Liver (tissue), 9 donors: ENCODE results near the gene CCDC178. TPM values are rescaled to one million over a fixed set of nuclear protein-coding genes. Genes with fewer than 3 reads are reported as not detected.

Experiments
- DNase-seq: peaks from one replicate; pipeline ENCODE4 v3.0.0-alpha.2; 2017; ENCODE audit warnings: low spot score
- H3K27ac ChIP-seq, 2 donors: one replicate each; pipeline ENCODE4 v1.7.0; 2013; ENCODE audit warnings: inconsistent platforms in 2 of 2, low read length in 2 of 2, control low read depth in 1 of 2, low read depth in 1 of 2, mild to moderate bottlenecking in 1 of 2
- H3K27me3 ChIP-seq, 4 donors: one replicate each; pipeline versions ENCODE4 v1.6.1 to v1.7.0; 2013; ENCODE audit warnings: low read length in 3 of 4, inconsistent platforms in 1 of 4, mild to moderate bottlenecking in 1 of 4, moderate library complexity in 1 of 4; ENCODE audit not compliant: control insufficient read depth in 4 of 4, insufficient read depth in 4 of 4
- H3K36me3 ChIP-seq, 4 donors: one replicate each; pipeline versions ENCODE4 v1.6.1 to v1.7.0; 2013; ENCODE audit warnings: low read length in 3 of 4, mild to moderate bottlenecking in 3 of 4, low read depth in 1 of 4, moderate library complexity in 1 of 4; ENCODE audit not compliant: control insufficient read depth in 4 of 4, insufficient read depth in 3 of 4
- H3K4me1 ChIP-seq, 4 donors: one replicate each; pipeline versions ENCODE4 v1.6.1 to v1.7.0; 2013; ENCODE audit warnings: low read length in 3 of 4, mild to moderate bottlenecking in 3 of 4, moderate library complexity in 1 of 4; ENCODE audit not compliant: control insufficient read depth in 4 of 4, insufficient read depth in 4 of 4
- H3K4me3 ChIP-seq, 3 donors: one replicate each; pipeline versions ENCODE4 v1.6.1 to v1.7.0; 2013; ENCODE audit warnings: low read length in 3 of 3, control low read depth in 1 of 3, low read depth in 1 of 3, mild to moderate bottlenecking in 1 of 3
- H3K9ac ChIP-seq, 2 donors: one replicate each; pipeline ENCODE4 v1.7.0; 2013; ENCODE audit warnings: low read length in 2 of 2, mild to moderate bottlenecking in 2 of 2, moderate library complexity in 2 of 2, control low read depth in 1 of 2, low read depth in 1 of 2
- H3K9me3 ChIP-seq, 4 donors: one replicate each; pipeline versions ENCODE4 v1.6.1 to v1.7.0; 2013; ENCODE audit warnings: low read length in 3 of 4; ENCODE audit not compliant: control insufficient read depth in 4 of 4
- ATF3 ChIP-seq: IDR thresholded peaks from 2 replicates; pipeline ENCODE4 v1.6.1; 2016; ENCODE audit warnings: antibody characterized with exemption
- EGR1 ChIP-seq, 2 donors: IDR thresholded peaks; 2 replicates each; pipeline ENCODE4 v1.6.1; 2016 to 2018; ENCODE audit warnings: antibody characterized with exemption in 2 of 2, low read depth in 2 of 2
- FOXA1 ChIP-seq: IDR thresholded peaks from 2 replicates; pipeline ENCODE4 v1.6.1; 2016; ENCODE audit warnings: antibody characterized with exemption
- FOXA2 ChIP-seq: IDR thresholded peaks from 2 replicates; pipeline ENCODE4 v1.6.1; 2016; ENCODE audit warnings: antibody characterized with exemption
- GABPA ChIP-seq, 2 donors: IDR thresholded peaks in 1 of 2; conservative IDR thresholded peaks in 1 of 2; 2 replicates each; pipeline ENCODE4 v1.6.1; 2016; ENCODE audit warnings: antibody characterized with exemption in 2 of 2, mild to moderate bottlenecking in 1 of 2, moderate library complexity in 1 of 2
- HNF4A ChIP-seq, 2 donors: conservative IDR thresholded peaks; 2 replicates each; pipeline ENCODE4 v1.6.1; 2016; ENCODE audit warnings: antibody characterized with exemption in 2 of 2, mild to moderate bottlenecking in 2 of 2
- HNF4G ChIP-seq: IDR thresholded peaks from 2 replicates; pipeline ENCODE4 v1.6.1; 2016; ENCODE audit warnings: antibody characterized with exemption
- JUND ChIP-seq, 2 donors: IDR thresholded peaks; 2 replicates each; pipeline ENCODE4 v1.6.1; 2016; ENCODE audit warnings: antibody characterized with exemption in 2 of 2
- NR2F2 ChIP-seq: IDR thresholded peaks from 2 replicates; pipeline ENCODE4 v1.6.1; 2016; ENCODE audit warnings: antibody characterized with exemption
- RAD21 ChIP-seq, 2 donors: IDR thresholded peaks; 2 replicates each; pipeline ENCODE4 v1.6.1; 2016; ENCODE audit warnings: antibody characterized with exemption in 2 of 2, mild to moderate bottlenecking in 2 of 2
- RXRA ChIP-seq, 2 donors: IDR thresholded peaks; 2 replicates each; pipeline ENCODE4 v1.6.1; 2017 to 2018; ENCODE audit warnings: antibody characterized with exemption in 2 of 2, mild to moderate bottlenecking in 1 of 2
- SP1 ChIP-seq: IDR thresholded peaks from 2 replicates; pipeline ENCODE4 v1.6.1; 2018; ENCODE audit warnings: antibody characterized with exemption, mild to moderate bottlenecking
- TAF1 ChIP-seq: conservative IDR thresholded peaks from 2 replicates; pipeline ENCODE4 v1.6.1; 2016; ENCODE audit warnings: antibody characterized with exemption, mild to moderate bottlenecking
- YY1 ChIP-seq: IDR thresholded peaks from 2 replicates; pipeline ENCODE4 v1.6.1; 2016; ENCODE audit warnings: antibody characterized with exemption, mild to moderate bottlenecking
- WGBS: extraction: QIAGEN DNeasy Blood & Tissue Kit; methylation state at CpG from one replicate; pipeline ENCODE4 v1.1.7; 2013; 5-methylcytosine and 5-hydroxymethylcytosine counted together
- polyA plus RNA-seq, 2 donors: library from polyadenylated mRNA; stranded (reverse) in 1 of 2; unstranded in 1 of 2; fragments of 200-250 nt in 1 of 2; fragments of >200 nt in 1 of 2; fragmentation: Nextera tagmentation in 1 of 2; extraction: Ambion mirVana in 1 of 2; gene quantifications; one replicate each; pipeline versions ENCODE4 v1.2.1 to v1.2.3, GENCODE V29; 2013 to 2015
- total RNA-seq, 2 donors: library from RNA; depleted of rRNA; stranded (reverse); fragments of >200 nt; gene quantifications; one replicate each; pipeline ENCODE4 v1.2.3, GENCODE V29; 2014
- TF ChIP-seq, protein P1 (sequence below): IDR thresholded peaks from 2 replicates; pipeline ENCODE4 v1.6.1; 2016; ENCODE audit warnings: antibody characterized with exemption
- TF ChIP-seq, protein P2 (sequence below): fragments of 150-350 bp; IDR thresholded peaks from 2 replicates; pipeline ENCODE4 v1.5.1; 2017; ENCODE audit warnings: improper control_type of control experiment, low read depth, low read length; ENCODE audit not compliant: missing input control
- TF ChIP-seq, protein P3 (sequence below): IDR thresholded peaks from 2 replicates; pipeline ENCODE4 v1.6.1; 2016; ENCODE audit warnings: antibody characterized with exemption, mild to moderate bottlenecking
- donor health status: healthy.
- donor health status: healthy.
- donor health status: healthy.
- donor health status: healthy.
- donor health status: healthy.

The CCDC178 gene
- total and polyA plus RNA-seq, 4 donors, result not detected

DNA sequence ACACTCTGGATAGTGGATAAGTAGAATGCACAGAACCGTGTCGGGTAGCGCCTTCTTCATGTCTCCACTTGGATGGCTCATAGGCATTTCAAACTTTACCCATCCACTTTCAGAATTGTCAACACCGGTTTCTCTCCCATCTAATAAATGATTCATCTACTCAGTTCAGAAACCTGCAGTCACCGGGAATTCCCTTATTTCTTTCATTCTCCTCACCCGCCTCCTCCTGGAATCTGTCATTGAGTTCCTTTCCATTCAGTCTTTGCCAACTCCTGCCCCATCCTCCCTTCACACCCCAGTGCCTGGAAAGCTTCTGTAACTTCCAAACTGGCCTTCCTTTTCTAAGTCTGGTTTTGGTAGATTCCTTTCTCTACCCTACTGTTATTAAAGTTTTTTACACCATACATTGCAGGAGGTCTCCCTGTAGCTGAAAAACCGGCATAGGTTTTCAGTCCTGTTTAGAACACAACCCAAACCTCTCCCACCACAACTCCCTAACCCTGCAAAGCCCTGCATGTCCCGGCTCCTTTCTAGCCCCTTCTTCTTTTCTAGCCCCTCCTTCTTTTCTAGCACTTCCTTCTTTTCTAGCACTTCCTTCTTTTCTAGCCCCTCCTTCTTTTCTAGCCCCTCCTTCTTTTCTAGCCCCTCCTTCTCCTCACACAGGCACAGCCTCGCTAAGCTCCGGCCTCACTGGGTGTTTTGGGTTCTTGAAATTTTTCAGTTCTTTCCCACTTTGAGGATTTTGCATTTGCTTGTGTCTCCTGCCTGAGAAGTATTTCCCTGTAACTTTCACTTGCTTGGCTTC lies 533.8 kb downstream of the CCDC178 start:
- Histone ChIP-seq H3K36me3 (no peaks in the 10 kb centered on the region), H3K9me3 (no peaks in the 10 kb centered on the region), H3K9ac (no peak overlapping the region), H3K27ac (no peak overlapping the region), H3K4me1 (no peaks in the 10 kb centered on the region), H3K27me3 (no peaks in the 10 kb centered on the region), H3K4me3 (no peak overlapping the region)
- TF ChIP-seq YY1, result no peak
- no peak for DNase-seq
- WGBS, result 85% methylated on average over 10 of the region's 10 CpGs

DNA sequence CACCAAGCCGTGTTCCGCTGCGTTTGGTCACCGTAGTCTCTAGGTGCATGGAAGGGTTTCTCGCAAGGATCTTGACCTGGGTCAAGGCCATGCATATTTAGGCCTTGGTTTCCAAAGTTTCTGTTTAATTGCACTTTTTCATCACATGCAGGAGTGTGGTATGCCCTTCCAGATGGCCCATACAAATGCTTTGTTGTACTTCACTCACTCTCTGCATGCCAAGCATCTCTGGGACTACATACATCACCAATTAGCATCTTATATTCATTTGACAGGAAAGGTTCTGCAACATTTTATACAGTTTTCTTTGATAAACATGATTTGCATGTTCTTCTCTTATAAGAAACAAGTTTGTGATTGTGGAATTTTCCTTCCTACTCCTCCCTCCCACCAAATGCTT lies 534.9 kb downstream of the CCDC178 start:
- no peaks in the 10 kb centered on the region for H3K36me3 ChIP-seq
- H3K9me3 ChIP-seq, result no peaks in the 10 kb centered on the region
- H3K27me3 ChIP-seq, result no peaks in the 10 kb centered on the region
- no peak for TF ChIP-seq FOXA1
- no peak for TF ChIP-seq JUND (IDR thresholded peaks at IDR 0.05)
- TF ChIP-seq HNF4A (conservative IDR thresholded peaks at IDR 0.05), result no peak
- no peak for TF ChIP-seq EGR1 (IDR thresholded peaks at IDR 0.05; ENCODE audit: low read depth in 2 of 2)
- TF ChIP-seq TAF1, result no peak
- TF ChIP-seq, protein P1, sequence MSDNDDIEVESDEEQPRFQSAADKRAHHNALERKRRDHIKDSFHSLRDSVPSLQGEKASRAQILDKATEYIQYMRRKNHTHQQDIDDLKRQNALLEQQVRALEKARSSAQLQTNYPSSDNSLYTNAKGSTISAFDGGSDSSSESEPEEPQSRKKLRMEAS, result no peak
- TF ChIP-seq SP1, result no peak
- no peak for TF ChIP-seq RAD21 (IDR thresholded peaks at IDR 0.05)
- TF ChIP-seq RXRA (IDR thresholded peaks at IDR 0.05), result no peak
- TF ChIP-seq HNF4G, result no peak
- TF ChIP-seq, protein P2, sequence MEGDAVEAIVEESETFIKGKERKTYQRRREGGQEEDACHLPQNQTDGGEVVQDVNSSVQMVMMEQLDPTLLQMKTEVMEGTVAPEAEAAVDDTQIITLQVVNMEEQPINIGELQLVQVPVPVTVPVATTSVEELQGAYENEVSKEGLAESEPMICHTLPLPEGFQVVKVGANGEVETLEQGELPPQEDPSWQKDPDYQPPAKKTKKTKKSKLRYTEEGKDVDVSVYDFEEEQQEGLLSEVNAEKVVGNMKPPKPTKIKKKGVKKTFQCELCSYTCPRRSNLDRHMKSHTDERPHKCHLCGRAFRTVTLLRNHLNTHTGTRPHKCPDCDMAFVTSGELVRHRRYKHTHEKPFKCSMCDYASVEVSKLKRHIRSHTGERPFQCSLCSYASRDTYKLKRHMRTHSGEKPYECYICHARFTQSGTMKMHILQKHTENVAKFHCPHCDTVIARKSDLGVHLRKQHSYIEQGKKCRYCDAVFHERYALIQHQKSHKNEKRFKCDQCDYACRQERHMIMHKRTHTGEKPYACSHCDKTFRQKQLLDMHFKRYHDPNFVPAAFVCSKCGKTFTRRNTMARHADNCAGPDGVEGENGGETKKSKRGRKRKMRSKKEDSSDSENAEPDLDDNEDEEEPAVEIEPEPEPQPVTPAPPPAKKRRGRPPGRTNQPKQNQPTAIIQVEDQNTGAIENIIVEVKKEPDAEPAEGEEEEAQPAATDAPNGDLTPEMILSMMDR, result no peak
- TF ChIP-seq, protein P3, sequence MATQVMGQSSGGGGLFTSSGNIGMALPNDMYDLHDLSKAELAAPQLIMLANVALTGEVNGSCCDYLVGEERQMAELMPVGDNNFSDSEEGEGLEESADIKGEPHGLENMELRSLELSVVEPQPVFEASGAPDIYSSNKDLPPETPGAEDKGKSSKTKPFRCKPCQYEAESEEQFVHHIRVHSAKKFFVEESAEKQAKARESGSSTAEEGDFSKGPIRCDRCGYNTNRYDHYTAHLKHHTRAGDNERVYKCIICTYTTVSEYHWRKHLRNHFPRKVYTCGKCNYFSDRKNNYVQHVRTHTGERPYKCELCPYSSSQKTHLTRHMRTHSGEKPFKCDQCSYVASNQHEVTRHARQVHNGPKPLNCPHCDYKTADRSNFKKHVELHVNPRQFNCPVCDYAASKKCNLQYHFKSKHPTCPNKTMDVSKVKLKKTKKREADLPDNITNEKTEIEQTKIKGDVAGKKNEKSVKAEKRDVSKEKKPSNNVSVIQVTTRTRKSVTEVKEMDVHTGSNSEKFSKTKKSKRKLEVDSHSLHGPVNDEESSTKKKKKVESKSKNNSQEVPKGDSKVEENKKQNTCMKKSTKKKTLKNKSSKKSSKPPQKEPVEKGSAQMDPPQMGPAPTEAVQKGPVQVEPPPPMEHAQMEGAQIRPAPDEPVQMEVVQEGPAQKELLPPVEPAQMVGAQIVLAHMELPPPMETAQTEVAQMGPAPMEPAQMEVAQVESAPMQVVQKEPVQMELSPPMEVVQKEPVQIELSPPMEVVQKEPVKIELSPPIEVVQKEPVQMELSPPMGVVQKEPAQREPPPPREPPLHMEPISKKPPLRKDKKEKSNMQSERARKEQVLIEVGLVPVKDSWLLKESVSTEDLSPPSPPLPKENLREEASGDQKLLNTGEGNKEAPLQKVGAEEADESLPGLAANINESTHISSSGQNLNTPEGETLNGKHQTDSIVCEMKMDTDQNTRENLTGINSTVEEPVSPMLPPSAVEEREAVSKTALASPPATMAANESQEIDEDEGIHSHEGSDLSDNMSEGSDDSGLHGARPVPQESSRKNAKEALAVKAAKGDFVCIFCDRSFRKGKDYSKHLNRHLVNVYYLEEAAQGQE, result no peak
- no peak for TF ChIP-seq ATF3
- no peak for TF ChIP-seq FOXA2
- TF ChIP-seq GABPA (IDR thresholded peaks at IDR 0.05 in 1 of 2, conservative IDR thresholded peaks at IDR 0.05 in 1 of 2), result no peak
- TF ChIP-seq NR2F2, result no peak
- TF ChIP-seq YY1, result no peak
- DNase-seq, result no peak
- H3K4me3 ChIP-seq, result no peak overlapping the region
- no peaks in the 10 kb centered on the region for H3K4me1 ChIP-seq
- 91% methylated on average over 5 of the region's 5 CpGs for WGBS
- H3K27ac ChIP-seq, result no peak overlapping the region
- no peak overlapping the region for H3K9ac ChIP-seq
